ENCODE results near the gene NOX5. TPM values are rescaled to one million over a fixed set of nuclear protein-coding genes. Genes with fewer than 3 reads are reported as not detected.

NOX5 gene
- total and polyA plus RNA-seq, 2 of the 13 experiments (the other 11 are each of a cell fraction or from before 2014, with no cell fraction given) = not detected

GRCh38 chr15:69096196-69096595 is 81.7 kb downstream of the NOX5 start:
- POLR2A ChIA-PET = no interaction called here
- no peaks in the 10 kb centered on the region for H3K4me1 ChIP-seq (ENCODE audit: insufficient read depth, low read length)

More at GRCh38 chr15:69096196-69096595, 81.7 kb downstream of the NOX5 start:
- FAIRE-seq (no peak), ATAC-seq (no peak), DNase-seq (ENCODE audit: low spot score) (no peak)
- Histone ChIP-seq H3K27me3 (ENCODE audit: control insufficient read depth in 1 of 2, insufficient read depth in 2 of 2, low read length in 2 of 2) (peaks cover 2 to 10% of the 10 kb centered on the region in 2 experiments; a peak in 3 of 5 replicates), H3K4me2 (ENCODE audit: low read depth, low read length) (no peak overlapping the region), H2AFZ (ENCODE audit: low read length) (no peak overlapping the region), H3K9me3 (ENCODE audit: low read length) (no peaks in the 10 kb centered on the region), H3K79me2 (ENCODE audit: insufficient read depth, low read length) (no peaks in the 10 kb centered on the region), H3K9ac (ENCODE audit: insufficient read depth, low read depth, low read length) (no peak overlapping the region), H4K20me1 (ENCODE audit: insufficient read depth, low read length) (no peaks in the 10 kb centered on the region), H3K27ac (ENCODE audit: extremely low read length, insufficient read depth, low read length) (no peak overlapping the region), H3K4me3 (replicated peaks in 1 of 3; ENCODE audit: insufficient read depth in 1 of 3, low read depth in 2 of 3, low read length in 3 of 3) (no peak overlapping the region), H3K36me3 (replicated peaks in 1 of 2; ENCODE audit: control insufficient read depth in 1 of 2, insufficient read depth in 2 of 2, low read length in 2 of 2) (no peaks in the 10 kb centered on the region)
- CTCF ChIA-PET (ENCODE audit: low intra/inter-chr PET ratio, low total read pairs) = no interaction called here
- in situ Hi-C loops (cut with HindIII; ENCODE audit: extremely low pct_ligation_motif_present, low pct_unique_long_range_greater_than_20kb) (no loop called here), intact Hi-C loops (cut with micrococcal nuclease; ENCODE audit: unreplicated experiment) (no loop called here)
- no TSS peak for BruUV-seq (replicated peaks)
- TF ChIP-seq NFYC (CRISPR knock-in tag; IDR thresholded peaks at IDR 0.05) = no peak
- TF ChIP-seq ZNF512B (CRISPR knock-in tag; IDR thresholded peaks at IDR 0.05; ENCODE audit: borderline replicate concordance) = no peak
- TF ChIP-seq, protein P1, sequence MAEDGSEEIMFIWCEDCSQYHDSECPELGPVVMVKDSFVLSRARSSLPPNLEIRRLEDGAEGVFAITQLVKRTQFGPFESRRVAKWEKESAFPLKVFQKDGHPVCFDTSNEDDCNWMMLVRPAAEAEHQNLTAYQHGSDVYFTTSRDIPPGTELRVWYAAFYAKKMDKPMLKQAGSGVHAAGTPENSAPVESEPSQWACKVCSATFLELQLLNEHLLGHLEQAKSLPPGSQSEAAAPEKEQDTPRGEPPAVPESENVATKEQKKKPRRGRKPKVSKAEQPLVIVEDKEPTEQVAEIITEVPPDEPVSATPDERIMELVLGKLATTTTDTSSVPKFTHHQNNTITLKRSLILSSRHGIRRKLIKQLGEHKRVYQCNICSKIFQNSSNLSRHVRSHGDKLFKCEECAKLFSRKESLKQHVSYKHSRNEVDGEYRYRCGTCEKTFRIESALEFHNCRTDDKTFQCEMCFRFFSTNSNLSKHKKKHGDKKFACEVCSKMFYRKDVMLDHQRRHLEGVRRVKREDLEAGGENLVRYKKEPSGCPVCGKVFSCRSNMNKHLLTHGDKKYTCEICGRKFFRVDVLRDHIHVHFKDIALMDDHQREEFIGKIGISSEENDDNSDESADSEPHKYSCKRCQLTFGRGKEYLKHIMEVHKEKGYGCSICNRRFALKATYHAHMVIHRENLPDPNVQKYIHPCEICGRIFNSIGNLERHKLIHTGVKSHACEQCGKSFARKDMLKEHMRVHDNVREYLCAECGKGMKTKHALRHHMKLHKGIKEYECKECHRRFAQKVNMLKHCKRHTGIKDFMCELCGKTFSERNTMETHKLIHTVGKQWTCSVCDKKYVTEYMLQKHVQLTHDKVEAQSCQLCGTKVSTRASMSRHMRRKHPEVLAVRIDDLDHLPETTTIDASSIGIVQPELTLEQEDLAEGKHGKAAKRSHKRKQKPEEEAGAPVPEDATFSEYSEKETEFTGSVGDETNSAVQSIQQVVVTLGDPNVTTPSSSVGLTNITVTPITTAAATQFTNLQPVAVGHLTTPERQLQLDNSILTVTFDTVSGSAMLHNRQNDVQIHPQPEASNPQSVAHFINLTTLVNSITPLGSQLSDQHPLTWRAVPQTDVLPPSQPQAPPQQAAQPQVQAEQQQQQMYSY (CRISPR knock-in tag; IDR thresholded peaks at IDR 0.05) = no peak
- TF ChIP-seq ZNF558 (CRISPR knock-in tag; IDR thresholded peaks at IDR 0.05; ENCODE audit: borderline replicate concordance) = no peak
- TF ChIP-seq ZNF138 (CRISPR knock-in tag; IDR thresholded peaks at IDR 0.05; ENCODE audit: low read depth) = no peak
- no peak for TF ChIP-seq NR2F6 (IDR thresholded peaks at IDR 0.05)
- TF ChIP-seq NR2F6 (CRISPR knock-in tag; IDR thresholded peaks at IDR 0.05) = no peak
- no peak for TF ChIP-seq ZNF367 (CRISPR knock-in tag; IDR thresholded peaks at IDR 0.05; ENCODE audit: borderline replicate concordance)
- no peak for TF ChIP-seq ZNF607 (CRISPR knock-in tag; IDR thresholded peaks at IDR 0.05; ENCODE audit: borderline replicate concordance)
- TF ChIP-seq RARG (CRISPR knock-in tag; IDR thresholded peaks at IDR 0.05; ENCODE audit: low read depth) = no peak
- no peak for TF ChIP-seq HOXA3 (CRISPR knock-in tag; IDR thresholded peaks at IDR 0.05)
- TF ChIP-seq TGIF2 (CRISPR knock-in tag; IDR thresholded peaks at IDR 0.05) = no peak
- TF ChIP-seq ZSCAN12 (CRISPR knock-in tag; IDR thresholded peaks at IDR 0.05) = no peak
- TF ChIP-seq, protein P2, sequence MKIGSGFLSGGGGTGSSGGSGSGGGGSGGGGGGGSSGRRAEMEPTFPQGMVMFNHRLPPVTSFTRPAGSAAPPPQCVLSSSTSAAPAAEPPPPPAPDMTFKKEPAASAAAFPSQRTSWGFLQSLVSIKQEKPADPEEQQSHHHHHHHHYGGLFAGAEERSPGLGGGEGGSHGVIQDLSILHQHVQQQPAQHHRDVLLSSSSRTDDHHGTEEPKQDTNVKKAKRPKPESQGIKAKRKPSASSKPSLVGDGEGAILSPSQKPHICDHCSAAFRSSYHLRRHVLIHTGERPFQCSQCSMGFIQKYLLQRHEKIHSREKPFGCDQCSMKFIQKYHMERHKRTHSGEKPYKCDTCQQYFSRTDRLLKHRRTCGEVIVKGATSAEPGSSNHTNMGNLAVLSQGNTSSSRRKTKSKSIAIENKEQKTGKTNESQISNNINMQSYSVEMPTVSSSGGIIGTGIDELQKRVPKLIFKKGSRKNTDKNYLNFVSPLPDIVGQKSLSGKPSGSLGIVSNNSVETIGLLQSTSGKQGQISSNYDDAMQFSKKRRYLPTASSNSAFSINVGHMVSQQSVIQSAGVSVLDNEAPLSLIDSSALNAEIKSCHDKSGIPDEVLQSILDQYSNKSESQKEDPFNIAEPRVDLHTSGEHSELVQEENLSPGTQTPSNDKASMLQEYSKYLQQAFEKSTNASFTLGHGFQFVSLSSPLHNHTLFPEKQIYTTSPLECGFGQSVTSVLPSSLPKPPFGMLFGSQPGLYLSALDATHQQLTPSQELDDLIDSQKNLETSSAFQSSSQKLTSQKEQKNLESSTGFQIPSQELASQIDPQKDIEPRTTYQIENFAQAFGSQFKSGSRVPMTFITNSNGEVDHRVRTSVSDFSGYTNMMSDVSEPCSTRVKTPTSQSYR (CRISPR knock-in tag; IDR thresholded peaks at IDR 0.05; ENCODE audit: borderline replicate concordance) = no peak
- 7% methylated on average over 2 of the region's 2 CpGs for WGBS (ENCODE audit: low lambda C conversion rate)
